ENCODE data around the gene PURB.
"Not testable (repeated sequence)": the region's sequence is repeated elsewhere in the genome, so short reads cannot be mapped to it uniquely, and the experiment has no call there.

PURB gene

DNA sequence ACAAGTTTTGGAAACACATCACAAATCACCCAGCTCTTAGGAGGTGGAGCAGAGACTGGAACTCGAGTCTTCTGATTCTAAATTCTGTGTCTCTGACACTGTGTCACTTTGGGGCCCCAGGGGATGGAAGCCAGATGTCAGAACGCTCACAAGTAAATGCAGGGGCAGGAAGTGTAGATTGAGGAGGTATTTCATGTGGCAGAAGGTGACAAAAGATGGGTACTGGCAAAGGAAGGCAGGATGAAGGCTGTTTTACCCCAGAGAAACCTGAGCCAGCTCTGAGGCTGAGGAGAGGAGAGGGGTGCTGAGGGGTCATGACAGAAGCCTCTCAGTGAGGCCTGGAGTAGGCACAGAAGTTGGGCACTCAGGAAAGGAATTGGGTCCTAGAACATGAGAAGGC lies 6.0 kb upstream of the PURB start:
- DNase-seq: no peak

DNA sequence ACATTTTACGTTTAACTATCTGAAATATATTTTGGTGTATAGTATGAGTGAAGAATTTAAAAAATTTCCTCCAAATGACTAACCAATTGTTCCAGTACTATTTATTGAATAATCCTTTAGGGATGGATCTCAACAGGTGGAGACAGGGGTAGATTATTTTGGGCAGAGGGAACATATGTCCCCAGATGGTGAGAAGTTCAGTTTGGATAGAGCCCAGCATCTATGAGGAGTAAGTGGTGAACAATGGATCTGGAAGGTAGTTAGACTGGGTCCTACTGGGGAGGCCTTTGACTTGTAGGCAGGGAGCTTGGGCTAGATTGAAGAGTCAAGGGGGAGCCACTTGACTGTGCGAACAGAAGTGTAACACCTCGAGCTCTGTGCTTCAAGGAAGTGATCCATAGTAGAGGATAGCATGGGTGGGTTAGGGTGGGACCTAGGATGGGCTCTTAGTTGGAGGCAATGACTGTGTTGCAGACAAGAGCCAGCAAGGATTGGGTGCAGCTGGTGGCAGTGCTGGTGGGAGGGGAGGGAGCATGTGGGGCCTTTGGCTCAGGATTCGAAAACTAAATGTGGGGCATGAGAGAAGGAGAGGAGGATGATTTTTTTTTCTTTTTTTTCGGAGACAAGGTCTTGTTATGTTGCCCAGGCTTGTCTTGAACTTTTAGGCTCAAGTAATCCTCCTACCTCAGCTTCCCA lies 3.9 kb upstream of the PURB start:
- no peak for DNase-seq

DNA sequence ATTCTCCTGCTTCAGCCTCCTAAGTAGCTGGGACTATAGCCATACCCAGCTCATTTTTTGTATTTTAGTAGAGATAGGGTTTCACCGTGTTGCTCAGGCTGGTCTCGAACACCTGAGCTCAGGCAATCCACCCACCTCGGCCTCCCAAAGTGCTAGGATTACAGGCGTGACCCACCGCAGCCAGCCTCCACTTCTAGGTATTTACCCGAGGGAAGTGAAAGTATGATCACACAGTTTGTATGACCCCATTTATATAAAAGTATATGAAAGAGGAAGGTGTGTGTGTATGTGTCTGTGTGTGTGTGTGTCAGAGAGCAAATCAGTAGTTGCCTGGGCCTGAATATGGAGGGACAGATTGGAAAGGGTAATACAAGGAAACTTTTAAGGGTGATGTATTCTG lies 2.0 kb upstream of the PURB start:
- no peak for DNase-seq

DNA sequence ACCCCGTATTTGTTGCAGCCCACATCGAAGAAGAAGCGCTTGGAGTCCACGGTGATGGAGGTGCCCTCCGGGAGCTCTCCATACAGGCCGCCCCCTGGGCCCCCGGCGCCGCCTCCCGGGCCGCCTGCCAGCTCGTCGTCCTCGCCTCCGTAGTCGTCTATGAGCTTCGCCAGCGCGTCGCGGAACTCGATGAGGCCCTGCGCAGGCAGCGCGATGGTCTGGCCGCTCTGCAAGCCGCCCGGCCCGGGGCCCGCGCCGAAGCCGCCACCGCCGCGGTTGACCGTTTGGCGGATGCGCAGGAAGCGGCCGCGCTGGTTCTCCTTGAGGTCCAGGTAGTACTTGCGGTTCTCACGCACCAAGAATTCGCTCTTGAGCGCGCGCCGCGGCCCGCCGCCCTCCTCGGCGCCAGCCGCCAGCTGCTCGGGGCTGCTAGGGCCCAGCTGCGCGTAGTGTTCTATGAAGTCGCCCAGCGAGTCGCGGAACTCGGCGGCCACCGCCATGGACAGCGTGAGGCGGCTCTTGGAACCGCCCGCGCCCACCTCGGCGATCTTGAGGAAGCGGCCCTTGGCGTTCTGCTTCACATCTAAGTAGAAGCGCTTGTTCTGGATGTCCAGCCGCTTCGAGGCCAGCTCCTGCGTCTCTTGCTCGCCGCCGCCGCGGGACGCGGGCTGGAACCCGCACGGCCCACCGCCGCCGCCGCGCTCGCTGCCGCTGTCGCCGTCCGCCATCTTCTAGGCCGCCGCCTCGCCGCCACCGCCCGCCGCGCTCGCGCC lies 523 bp downstream of the PURB start:
- DNase-seq: peak; percentile 40 to 83 (median 82)

DNA sequence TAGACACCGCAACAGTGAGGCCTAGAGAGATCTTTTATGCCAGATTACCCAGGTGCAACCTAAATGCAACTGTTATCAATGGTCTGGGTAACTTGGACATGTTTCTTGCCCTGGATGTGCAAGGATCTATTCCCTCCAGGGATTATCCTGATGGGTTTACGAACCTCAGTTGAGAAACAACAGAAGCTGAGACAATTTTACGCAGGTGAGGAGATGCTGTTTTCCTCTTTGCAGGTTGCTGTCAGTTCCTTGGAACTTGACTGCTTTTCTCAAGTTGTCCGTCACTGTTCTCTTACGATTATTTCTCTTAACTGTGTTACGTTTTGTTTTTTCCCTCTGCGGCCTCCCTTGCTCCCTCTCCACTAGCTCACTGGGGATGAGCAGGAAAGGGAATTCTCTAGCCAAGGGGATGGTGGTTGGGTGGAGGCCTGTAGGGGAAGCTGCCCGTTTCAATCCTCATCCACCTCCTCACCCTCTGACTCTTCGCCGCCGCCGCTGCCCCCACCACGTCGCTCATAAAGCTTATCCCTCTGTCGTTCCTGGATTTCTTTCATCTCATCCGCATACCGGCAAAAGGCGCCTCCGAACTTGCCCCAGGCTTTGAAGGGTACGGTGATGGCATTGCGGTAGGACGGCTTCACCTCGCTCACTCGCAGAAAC lies 1.2 kb downstream of the PURB start:
- no peak for DNase-seq

DNA sequence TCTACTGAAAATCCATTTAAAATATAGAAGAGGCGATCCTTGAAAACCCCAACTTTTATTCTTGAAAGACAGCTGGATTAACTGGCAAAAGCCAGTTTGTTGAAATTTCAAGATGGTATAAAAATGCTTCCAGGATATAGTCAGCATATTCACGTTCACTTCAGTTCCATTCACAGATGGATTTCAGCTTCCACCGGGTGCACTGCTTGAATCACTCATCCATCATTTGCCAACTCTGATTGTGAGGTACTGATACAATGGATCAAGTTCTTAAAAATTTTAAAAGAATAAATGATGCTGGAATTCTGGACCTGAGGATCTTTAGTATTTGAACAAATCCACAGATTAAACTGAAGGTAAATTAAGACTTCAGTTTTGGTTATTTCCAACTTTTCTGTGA lies 2.4 kb downstream of the PURB start:
- no peak for DNase-seq

DNA sequence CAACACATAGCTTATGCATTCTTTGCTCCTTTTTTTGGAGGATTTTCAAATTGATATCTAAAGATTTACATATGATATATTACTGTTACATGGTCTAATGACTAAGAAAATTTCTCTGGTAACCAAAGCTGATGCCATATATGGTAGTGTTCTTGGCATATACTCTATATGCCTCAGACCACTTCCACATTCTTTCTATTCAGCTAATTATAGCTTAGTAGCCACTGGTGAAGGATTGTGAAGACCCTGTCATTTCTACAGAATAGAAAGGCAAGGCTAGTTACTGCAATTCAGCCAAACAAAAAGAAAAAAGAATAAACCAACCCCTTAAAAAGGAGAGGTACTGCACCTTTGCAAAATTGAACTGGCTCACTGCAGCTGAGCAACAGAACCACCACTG lies 3.7 kb downstream of the PURB start:
- no peak for DNase-seq

DNA sequence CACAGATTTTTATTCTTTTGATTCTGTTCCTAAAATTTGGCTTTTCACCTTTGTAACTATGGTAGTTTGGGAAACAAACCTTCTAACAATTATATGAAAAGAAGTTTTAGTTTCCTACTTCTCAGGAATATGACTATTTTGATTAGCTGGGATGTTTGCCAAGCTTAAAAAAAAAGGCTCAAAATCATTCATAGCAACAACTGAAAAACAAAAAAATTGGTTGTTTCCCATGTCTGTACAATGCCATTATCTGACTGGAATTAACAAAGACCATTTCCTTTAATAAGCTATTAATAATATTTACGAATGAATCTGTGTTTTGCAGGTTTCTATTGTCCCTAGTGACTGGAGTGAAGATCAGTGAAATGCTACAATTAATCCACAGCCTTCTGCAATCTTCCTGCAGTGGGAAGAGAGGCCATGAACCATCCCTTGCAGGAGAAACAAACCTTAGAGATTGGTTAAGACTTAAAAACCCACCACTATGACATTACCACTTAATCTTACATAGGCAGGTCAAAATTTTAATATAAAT lies 4.2 kb downstream of the PURB start:
- no peak for DNase-seq

DNA sequence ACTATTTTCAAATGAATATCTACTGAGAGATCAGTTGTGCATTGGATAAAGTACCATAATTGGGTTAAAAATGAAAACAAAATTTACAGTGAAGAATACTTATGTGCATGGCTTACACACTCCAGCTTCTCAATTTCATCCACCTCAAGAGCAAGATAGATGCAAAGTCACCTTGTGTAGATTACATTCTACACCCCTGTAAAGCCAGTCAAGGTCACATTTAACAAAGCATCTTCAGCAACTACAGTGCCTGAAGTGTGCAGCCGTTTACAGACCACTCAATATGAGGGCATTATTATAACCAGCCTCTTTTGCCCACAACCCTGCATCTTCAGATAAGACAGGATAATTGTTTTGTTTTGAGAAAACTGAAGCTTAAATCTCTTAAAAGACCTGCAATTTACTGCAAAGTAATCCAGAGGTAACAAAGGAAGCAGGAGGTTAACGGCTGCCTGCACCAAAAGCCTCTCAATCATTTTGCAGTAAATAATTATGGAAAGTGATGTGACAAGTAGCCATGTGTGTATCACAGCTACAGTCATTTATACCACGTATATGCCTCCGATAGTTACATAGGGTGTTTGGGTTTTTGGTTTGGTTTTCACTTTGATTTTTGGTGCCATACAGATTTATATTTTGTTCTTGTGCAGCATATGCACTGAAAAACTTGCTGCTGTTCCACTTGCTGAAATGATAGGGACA lies 4.9 kb downstream of the PURB start:
- peak in 2 of 3 experiments; percentile 20 to 78 for DNase-seq

DNA sequence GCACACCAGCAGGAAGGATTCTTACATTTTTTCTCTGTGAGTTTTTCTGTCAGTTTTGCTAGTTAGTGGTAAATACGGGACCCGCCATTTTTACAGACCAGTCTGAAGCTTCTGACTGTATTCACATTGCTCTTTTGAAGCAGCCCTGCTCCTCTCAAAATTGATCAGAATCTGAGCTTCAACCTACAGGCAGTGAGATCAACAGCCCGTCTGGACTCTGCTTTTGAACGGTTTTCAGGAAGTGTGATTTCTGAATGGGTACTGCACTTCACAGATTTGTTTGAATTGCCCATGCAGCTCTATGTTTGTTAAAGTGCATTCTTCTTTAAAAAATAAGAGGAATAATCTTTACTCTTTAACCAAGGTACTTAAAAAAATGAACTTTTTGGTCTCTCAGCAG lies 8.9 kb downstream of the PURB start:
- DNase-seq: no peak

DNA sequence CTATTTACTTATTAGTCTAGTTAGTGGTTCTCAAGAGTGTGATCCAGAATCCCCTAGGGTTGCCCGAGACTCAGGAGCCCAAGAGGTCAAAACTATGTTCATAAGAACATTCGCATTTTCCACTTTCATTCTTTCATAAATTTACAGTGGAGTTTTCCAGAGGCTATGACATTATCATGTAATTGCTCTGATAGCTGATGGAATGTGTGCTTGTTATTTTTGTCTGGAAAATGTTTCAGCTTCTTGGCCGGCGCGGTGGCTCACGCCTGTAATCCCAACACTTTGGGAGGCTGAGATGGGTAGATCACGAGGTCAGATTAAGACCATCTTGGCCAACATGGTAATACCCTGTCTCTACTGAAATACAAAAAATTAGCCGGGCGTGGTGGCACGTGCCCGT lies 10.1 kb downstream of the PURB start:
- no peak for DNase-seq

DNA sequence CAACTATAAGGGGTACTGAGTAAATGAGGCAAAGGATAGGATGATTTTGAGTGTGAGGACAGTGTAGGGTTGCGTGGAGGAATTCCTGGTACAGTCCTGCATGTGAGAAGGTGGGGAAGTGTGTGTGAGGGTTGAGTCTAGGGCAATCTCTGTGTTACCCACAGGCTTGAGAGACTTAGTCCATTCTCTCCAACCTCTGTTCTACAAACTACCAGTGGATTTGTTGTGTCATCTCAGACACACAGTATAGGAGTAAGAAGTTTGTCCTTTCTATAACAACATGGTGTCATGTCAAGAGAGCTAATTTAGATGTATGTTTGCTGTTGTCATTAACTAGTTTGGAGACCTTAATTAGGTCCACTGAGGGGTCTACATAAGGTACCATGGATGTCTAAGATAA lies 12.5 kb downstream of the PURB start:
- no peak for DNase-seq

DNA sequence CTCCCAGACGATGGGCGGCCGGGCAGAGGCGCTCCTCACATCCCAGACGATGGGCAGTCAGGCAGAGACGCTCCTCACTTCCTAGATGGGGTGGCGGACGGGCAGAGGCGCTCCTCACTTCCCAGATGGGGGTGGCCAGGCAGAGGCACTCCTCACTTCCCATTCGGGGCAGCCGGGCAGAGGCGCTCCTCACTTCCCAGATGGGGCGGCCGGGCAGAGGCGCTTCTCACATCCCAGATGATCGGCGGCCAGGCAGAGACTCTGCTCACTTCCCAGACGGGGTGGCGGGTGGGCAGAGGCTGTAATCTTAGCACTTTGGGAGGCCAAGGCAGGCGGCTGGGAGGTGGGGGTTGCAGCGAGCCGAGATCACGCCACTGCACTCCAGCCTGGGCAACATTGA lies 13.4 kb downstream of the PURB start:
- not testable (repeated sequence) for DNase-seq

DNA sequence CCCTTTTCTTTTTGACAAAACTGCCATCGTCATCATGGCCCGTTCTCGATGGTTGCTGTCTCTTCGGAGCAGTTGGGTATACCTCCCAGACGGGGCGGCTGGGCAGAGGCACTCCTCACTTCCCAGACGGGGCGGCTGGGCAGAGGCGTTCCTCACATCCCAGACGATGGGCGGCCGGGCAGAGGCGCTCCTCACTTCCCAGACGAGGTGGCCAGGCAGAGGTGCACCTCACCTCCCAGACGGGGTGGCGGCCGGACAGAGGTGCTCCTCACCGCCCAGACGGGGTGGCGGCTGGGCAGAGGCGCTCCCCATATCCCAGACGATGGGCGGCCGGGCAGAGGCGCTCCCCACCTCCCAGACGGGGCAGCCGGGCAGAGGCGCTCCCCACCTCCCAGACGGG lies 14.6 kb downstream of the PURB start:
- not testable (repeated sequence) for DNase-seq

DNA sequence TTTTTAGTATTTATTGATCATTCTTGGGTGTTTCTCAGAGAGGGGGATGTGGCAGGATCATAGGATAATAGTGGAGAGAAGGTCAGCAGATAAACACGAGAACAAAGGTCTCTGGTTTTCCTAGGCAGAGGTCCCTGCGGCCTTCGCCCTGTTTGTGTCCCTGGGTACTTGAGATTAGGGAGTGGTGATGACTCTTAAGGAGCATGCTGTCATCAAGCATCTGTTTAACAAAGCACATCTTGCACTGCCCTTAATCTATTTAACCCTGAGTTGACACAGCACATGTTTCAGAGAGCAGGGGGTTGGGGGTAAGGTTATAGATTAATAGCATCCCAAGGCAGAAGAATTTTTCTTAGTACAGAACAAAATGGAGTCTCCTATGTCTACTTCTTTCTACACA lies 15.0 kb downstream of the PURB start:
- not testable (repeated sequence) for DNase-seq

DNA sequence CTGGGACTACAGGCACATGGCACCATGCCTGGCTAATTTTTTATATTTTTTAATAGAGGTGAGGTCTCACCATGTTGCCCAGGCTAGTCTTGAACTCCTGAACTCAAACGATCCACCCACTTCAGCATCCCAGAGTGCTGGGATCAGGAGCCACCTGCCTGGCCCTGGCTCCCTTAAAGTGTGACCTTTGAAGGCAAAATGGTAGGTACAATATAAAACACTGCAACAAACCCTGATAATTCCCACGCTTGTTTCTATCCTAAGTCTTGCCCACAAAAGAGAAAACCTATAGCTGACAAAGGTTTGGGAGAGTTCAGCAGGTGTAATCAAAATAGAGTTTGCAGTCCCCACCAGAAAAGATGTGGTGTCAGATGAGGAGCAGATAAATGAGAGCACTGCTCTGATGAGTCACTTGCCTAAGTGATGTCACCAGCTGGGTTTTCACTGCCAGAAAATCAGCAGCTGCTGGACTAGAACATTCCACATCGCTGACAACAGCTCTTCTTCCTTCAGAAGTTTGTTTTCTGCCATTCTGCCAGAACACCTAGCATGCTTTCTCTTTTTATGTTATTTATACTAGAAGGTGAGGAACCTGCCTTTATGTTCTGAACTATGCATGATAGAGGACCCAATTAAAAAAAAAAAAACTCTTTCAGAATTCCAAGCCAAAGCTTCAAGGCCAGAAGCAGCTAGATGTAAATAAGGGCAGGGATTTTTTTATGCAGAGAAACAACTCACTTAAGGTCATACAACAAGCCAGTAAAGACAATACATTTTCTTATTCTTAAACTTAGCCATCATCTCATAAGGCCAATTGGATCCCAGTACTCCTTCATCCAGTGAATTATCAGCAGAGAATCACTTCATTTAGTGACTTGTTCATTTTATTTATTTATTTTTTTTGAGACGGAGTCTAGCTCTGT lies 18.0 kb downstream of the PURB start:
- no peak for DNase-seq

DNA sequence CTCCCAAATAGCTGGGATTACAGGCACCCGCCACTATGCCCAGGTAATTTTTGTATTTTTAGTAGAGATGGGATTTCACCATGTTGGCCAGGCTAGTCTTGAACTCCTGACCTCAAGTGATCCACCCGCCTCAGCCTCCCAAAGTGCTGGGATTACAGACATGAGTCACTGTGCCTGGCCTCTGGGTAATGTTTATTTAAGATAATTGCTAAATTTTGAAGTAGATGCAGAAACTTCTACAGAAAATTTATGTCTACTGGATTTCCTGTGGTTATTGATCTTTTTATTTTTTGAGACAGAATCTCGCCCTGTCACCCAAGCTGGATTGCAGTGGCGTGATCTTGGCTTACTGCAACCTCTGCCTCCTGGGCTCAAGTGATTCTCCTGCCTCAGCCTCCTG lies 23.4 kb downstream of the PURB start:
- not testable (repeated sequence) for DNase-seq

DNA sequence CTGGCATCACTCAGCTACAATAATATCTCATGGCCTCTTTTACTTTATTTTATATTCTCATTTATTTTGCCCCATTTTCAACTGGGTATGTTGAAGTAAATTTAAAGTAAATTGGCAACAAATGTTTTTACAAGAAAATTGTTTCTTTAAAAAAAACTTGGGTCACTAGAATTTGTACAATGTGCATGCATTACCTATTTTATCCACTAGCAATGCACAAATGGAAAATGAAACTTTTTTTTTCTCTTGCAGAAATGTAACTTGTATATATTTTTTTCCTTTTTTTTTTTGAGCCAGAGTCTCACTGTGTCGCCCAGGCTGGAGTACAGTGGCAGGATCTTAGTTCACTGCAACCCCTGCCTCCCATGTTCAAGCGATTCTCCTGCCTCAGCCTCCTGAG lies 27.2 kb downstream of the PURB start:
- no peak for DNase-seq

DNA sequence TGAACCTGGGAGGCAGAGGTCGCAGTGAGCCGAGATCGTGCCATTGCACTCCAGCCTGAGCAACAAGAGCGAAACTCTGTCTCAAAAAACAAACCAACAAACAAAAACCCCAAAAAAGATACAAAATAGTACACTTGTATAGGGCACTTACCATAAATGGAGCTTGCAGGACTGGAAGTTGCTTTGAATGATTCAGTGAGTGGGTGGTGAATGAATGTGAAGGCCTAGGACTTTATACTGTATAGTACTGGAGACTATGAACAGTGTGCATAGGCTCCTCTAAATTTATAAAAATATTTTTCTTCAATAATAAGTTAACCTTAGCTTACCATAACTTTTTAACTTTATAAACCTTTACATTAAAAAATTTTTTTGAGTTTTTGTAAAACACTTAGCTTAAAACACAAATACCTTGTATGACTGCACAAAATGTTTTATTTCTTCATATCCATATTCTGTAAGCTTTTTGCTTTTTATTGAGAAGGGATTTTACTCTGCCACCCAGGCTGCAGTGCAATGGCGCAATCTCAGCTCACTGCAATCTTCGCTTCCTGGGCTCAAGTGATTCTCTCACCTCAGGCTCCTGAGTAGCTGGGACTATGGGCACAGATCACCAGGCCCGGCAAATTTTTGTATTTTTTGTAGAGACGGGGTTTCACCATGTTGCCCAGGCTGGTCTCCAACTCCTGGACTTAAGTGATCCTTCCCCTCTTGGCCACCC lies 30.5 kb downstream of the PURB start:
- DNase-seq: no peak

DNA sequence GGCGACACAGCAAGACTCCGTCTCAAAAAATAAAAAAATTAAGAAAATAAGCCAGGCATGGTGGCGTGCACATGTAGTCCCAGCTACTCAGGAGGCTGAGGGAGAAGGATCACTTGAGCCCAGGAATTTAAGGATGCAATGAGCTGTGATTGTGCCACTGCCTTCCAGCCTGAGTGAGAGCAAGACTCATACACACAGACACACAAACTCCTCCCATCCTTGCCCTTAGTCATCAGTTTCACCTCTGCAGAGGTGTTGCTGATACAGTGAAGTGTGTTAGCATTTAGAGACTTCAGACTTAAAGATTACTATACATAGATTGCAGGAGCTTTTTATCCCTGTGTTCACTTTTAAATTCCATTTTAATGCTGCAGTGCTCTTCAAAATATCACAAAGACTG lies 31.9 kb downstream of the PURB start:
- DNase-seq: no peak

DNA sequence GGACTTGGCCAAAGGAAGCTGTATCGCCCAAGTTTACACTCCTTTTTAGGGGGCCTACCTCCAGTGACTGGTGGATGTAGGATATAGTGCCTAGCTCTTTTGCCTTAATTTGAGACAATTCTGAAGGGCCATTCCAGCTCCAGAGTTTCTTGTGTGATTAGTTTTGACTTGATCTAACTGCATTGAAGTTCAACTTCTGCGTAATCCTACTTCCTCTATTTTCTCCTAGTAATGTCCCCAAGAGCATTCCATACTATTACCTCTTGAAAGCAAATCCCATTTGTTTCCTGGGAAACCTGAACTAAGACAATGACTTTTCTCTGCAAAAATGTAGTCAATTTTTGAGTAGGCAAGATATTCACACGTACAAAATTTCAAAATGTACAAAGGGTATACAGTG lies 32.7 kb downstream of the PURB start:
- no peak for DNase-seq

All from NCI-H1417 (cell line).